SHP77 treated with DMSO at 0.1 percent for 48 hours (cell line): ENCODE results near the gene TBC1D22A.

Source experiments
- DNase-seq: peaks from one replicate; lab custom pipeline; 2025; lab: John Stamatoyannopoulos, UW

The TBC1D22A gene

GRCh38 chr22:46753360-46753759, 9.1 kb upstream of the TBC1D22A start:
- no peak for DNase-seq

- no peak for DNase-seq
Observed at GRCh38 chr22:46753761-46754109, 8.7 kb upstream of the TBC1D22A start.

GRCh38 chr22:46754110-46754799, 8.2 kb upstream of the TBC1D22A start:
- peak; percentile 89 for DNase-seq

DNA sequence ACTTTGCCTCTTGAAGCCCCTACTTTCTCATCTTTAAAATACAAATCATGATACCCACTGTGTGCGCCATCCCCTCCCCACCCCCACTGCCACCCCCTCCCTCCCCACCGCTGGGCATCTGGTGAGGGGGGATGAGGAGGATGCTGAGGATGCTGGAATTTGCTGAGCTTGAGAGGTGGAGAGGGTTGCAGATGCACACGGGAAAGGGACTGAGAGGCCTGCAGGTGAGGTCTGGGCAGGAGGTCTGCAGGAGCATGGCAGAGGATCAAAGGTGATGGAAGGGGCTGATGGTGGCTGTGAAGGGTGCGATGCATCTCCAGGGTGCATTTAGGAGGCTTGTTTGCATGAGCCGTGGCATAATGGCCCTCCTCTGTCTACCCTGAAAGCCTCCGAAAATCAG, 7.6 kb upstream of the TBC1D22A start:
- DNase-seq = no peak

- no peak for DNase-seq
Observed at GRCh38 chr22:46755525-46755924, 6.9 kb upstream of the TBC1D22A start.

DNA sequence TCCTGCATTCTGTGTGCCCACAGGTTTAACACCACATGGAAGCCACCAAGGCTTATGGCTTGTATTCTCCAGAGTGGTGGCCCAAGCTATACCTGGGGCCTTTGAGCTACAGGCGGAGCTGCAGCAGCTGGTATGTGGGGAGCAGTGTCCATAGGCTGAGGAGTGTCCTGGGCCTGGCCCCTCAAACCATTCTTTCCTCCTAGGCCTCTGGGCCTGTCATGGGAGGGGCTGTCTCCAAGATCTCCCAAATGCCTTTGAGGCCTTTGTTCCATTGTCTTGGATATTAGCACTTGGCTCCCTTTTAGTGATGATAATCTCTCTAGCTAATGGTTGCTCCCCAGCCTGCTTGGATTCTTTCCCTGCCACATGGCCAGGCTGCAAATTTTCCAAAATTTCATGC, 6.4 kb upstream of the TBC1D22A start:
- no peak for DNase-seq

- no peak for DNase-seq
Observed at GRCh38 chr22:46757104-46757503, 5.3 kb upstream of the TBC1D22A start.

DNA sequence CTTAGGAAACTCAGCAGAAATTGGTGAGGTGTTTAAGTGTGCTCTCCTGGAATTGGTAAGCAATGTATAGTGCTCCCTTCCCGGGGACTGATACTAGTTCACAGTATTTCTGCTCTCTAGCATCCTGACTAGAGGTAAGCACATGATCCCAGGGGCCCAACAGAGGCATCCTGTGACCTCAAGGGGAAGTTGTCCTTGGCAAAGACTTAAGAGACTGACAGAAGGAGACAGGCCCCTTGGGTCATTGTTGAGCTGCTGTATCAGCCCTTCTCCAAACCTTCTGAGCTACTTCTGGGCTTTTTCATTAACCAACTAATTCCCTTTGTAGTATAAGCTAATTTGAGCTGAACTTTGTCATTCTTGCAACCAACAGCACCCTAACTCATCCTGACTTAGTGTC, 4.3 kb upstream of the TBC1D22A start:
- no peak for DNase-seq

- peak; percentile 27 for DNase-seq
Observed at GRCh38 chr22:46758867-46759290, 3.6 kb upstream of the TBC1D22A start.

DNA sequence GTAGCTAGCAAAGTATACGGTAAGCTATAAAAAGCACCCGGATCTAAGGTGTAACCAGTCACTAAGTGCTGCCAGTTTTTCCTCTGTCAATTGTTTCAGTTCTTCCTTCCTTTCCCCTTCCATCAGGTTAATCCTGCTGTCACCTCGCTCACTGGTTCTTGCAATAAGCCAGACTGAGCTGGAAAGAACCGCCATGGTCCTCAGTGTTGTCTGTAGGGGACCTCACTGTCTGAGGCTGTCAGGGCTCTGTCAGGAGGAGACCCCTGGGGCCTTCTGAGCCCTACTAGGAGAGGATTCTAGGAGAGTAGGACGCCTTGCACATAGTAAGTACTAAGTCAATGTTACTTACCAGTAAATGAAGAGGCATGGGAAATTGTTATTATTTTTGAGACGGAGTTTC, 1.4 kb upstream of the TBC1D22A start:
- no peak for DNase-seq

GRCh38 chr22:46761539-46762237, 762 bp upstream of the TBC1D22A start:
- DNase-seq = no peak

DNA sequence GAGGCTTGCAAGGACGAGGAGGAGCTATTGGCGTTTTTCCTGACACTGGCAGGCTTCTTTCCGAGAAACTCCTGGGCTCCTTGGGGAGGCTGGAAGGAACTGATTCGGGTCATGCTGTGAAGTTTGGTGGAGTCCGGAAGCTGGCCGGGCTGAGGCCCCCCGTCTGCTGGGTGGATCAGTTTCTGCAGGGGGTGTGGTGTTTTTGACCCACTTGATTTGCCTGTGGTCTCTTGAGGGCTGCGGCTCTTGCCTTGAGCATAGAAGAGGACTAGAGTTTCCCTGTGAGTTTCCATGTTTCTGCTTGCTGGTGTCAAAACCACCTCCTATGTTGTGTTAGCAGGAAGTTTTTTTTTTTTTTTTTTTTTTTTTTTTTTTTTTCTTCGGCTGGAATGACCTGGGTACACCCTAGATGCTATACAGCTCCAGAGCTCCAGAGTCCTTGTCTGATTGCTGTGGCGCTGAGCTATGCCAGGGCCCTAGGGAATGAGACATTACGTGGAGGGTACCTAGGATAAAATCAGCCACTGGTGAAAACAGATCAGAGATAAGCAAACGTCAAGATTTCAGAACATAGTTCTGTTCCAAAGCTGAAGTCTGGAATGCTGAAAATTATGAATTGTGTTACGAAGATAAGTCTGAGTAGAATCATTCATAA, 728 bp downstream of the TBC1D22A start:
- DNase-seq = no peak

GRCh38 chr22:46764140-46764680, 1.8 kb downstream of the TBC1D22A start:
- no peak for DNase-seq

DNA sequence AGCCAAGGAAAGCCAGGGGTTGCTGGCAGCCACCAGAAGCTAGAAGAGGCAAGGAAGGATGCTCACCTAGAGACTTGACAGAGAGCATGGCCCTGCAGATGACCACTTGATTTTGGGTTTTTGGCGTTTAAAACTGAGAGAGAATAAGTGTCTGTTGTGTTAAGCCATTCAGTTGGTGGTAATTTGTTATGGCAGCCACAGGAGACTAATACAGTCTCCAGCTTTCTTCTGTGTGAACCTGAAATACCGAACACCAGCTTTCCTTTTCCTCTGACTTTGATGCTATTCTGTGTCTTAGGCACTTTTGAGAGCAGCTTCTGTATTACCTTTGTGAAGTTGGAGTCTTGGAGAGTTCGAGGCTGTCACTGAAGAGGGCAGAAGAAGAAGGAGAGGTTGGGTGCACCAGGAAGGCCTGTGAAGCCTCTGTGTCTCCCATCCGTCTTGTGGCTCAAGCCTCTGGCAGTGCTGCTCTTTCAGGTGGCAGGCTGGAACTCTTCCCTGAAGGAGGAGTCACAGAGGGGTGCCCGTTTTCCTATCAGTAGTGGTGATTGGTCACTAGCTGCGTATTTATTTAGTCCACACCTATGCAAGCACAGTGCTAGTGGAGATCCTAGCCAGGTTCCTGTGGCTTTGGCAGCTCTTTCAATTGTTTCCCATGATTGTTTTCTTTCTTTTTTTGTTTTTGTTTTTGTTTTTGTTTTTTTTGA, 2.5 kb downstream of the TBC1D22A start:
- no peak for DNase-seq

DNA sequence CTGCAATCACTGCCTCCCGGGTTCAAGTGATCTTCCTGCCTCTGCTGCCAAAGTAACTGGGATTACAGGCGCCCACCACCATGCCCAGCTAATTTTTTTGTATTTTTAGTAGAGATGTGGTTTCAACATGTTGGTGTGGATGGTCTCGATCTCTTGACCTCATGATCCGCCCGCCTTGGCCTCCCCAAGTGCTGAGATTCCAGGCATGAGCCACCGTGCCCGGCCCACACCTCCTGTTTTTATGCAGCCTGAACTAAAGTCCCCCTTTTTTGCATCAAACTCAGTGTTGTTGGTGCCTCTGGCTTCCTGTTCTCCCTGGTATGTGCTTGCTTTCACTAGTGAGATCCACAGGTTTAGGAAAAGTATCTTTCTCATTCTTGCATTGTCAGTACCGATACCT, 4.2 kb downstream of the TBC1D22A start:
- DNase-seq = no peak

- peak; percentile 69 for DNase-seq
Observed at GRCh38 chr22:46767249-46767985, 5.0 kb downstream of the TBC1D22A start.

- DNase-seq = peak; percentile 87
Observed at GRCh38 chr22:46769191-46769675, 6.8 kb downstream of the TBC1D22A start.

DNA sequence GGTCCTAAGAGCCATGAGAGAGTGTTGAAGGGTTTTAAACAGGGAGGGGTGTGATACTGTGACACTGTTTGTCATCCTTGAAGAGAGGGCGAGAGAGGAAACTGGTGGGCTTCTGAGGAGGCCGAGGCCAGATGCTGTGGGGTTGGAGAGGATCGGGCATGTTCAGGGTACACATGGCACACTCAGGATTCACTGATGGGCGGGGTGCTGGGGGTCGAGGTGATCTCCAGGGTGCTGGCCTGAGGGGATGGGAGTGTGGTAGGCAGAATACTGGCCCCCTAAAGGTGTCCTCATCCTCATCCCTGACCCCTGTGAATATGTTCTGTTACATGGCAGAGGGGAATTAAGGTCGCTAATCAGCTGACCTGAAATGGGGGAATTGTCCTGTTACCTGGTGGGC, 7.3 kb downstream of the TBC1D22A start:
- DNase-seq = no peak

DNA sequence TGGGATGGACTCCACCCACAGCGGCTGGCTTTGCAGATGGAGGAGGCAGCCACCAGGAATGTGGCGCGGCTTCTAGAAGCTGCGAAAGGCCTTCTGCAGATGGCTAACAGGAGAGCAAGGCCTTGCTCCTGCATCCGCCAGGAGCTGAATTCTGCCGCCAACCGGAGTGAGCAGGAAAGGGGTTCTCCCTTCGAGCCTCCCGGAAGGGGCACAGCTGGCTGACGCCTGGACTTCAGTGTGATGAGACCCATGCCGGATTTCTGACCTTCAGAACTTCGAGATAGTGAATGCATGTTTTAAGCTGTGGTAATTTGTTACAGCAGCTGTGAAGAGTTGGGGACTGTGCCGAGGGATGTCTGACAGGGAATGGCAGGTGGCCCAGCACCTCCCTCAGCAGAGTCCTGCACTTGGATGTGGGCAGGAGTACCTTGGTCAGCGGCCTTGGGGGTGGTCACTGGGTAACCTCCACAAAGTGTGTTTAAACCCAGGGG, 7.7 kb downstream of the TBC1D22A start:
- no peak for DNase-seq

- DNase-seq = no peak
Observed at GRCh38 chr22:46770726-46771125, 8.3 kb downstream of the TBC1D22A start.

GRCh38 chr22:46773076-46773475, 10.6 kb downstream of the TBC1D22A start:
- no peak for DNase-seq
